HEK293 (cell line): Measurements from ENCODE around the gene TBL1X.

Source experiments
- CTCF ChIA-PET: fragments of 350-600 bp; formaldehyde crosslinking; extraction: SDS; loops from one replicate; lab custom pipeline; 2021; ENCODE audit warnings: antibody characterized with exemption; lab: Yijun Ruan, JAX
- POLR2A ChIA-PET: fragments of 300-600 bp; formaldehyde crosslinking; extraction: SDS; loops from one replicate; lab custom pipeline; 2020; ENCODE audit warnings: antibody characterized with exemption, inconsistent platforms; lab: Yijun Ruan, JAX
- H3K27ac ChIP-seq: fragments of 200-500 bp; sonication (Bioruptor generic); 2 replicates; pipeline ENCODE4 v1.5.1; 2014; ENCODE audit warnings: low read depth, low read length, control low read depth, inconsistent platforms; ENCODE audit errors: extremely low read depth
- H3K36me3 ChIP-seq, 2 experiments: fragments of 200-500 bp in 1 of 2; sonication (Bioruptor generic) in 1 of 2; 1 replicate in 1 of 2; 2 replicates in 1 of 2; pipeline ENCODE4 v1.5.1; 2014 to 2017; ENCODE audit warnings: inconsistent platforms in 2 of 2, low read length in 2 of 2; ENCODE audit not compliant: control insufficient read depth in 2 of 2, insufficient read depth in 1 of 2
- H3K4me1 ChIP-seq: fragments of 200-500 bp; sonication (Bioruptor generic); 2 replicates; pipeline ENCODE4 v1.5.1; 2014; ENCODE audit warnings: mild to moderate bottlenecking, low read length, inconsistent platforms; ENCODE audit not compliant: control insufficient read depth, insufficient read depth
- H3K4me3 ChIP-seq: 2 replicates; pipeline ENCODE4 v1.5.1; 2011; ENCODE audit warnings: low read depth, mild to moderate bottlenecking, control low read depth, low read length, moderate library complexity
- H3K9me3 ChIP-seq: fragments of 200-500 bp; sonication (Bioruptor generic); 2 replicates; pipeline ENCODE4 v1.5.1; 2014; ENCODE audit warnings: low read depth, low read length, inconsistent platforms; ENCODE audit not compliant: control insufficient read depth, insufficient read depth
- EGR2 ChIP-seq: fragments of 450-650 bp; formaldehyde crosslinking; IDR thresholded peaks from 2 replicates; pipeline ENCODE4 v1.5.1; 2016; ENCODE audit warnings: low read depth, missing biosample characterization, missing genetic modification characterization
- HIC1 ChIP-seq: fragments of 450-650 bp; formaldehyde crosslinking; IDR thresholded peaks from 2 replicates; pipeline ENCODE4 v1.5.1; 2016; ENCODE audit warnings: missing biosample characterization, missing genetic modification characterization
- HOXA7 ChIP-seq: sonication (generic); formaldehyde crosslinking; IDR thresholded peaks from 2 replicates; pipeline ENCODE4 v1.8.1; 2022; ENCODE audit warnings: missing genetic modification reagents, borderline replicate concordance
- KLF16 ChIP-seq: fragments of 450-650 bp; formaldehyde crosslinking; IDR thresholded peaks from 2 replicates; pipeline ENCODE4 v1.5.1; 2017; ENCODE audit warnings: missing biosample characterization, missing genetic modification characterization
- OVOL3 ChIP-seq: fragments of 450-650 bp; formaldehyde crosslinking; IDR thresholded peaks from 2 replicates; pipeline ENCODE4 v1.5.1; 2016; ENCODE audit warnings: missing biosample characterization, missing genetic modification characterization
- PRDM6 ChIP-seq: fragments of 450-650 bp; formaldehyde crosslinking; IDR thresholded peaks from 2 replicates; pipeline ENCODE4 v1.5.1; 2017; ENCODE audit warnings: missing biosample characterization, missing genetic modification characterization
- TSHZ1 ChIP-seq: fragments of 450-650 bp; formaldehyde crosslinking; IDR thresholded peaks from 2 replicates; pipeline ENCODE4 v1.5.1; 2016; ENCODE audit warnings: missing biosample characterization, missing genetic modification characterization, borderline replicate concordance
- WT1 ChIP-seq: fragments of 450-650 bp; formaldehyde crosslinking; IDR thresholded peaks from 2 replicates; pipeline ENCODE4 v1.5.1; 2016; ENCODE audit warnings: missing biosample characterization, missing genetic modification characterization
- ZBTB1 ChIP-seq: fragments of 450-650 bp; formaldehyde crosslinking; IDR thresholded peaks from 2 replicates; pipeline ENCODE4 v1.5.1; 2016; ENCODE audit warnings: missing biosample characterization, missing genetic modification characterization
- ZBTB17 ChIP-seq: fragments of 450-650 bp; formaldehyde crosslinking; IDR thresholded peaks from 2 replicates; pipeline ENCODE4 v1.5.1; 2016; ENCODE audit warnings: missing biosample characterization, missing genetic modification characterization
- ZBTB7A ChIP-seq: fragments of 450-650 bp; formaldehyde crosslinking; IDR thresholded peaks from 2 replicates; pipeline ENCODE4 v1.5.1; 2016; ENCODE audit warnings: low read depth, missing biosample characterization, missing genetic modification characterization
- ZNF132 ChIP-seq: fragments of 450-650 bp; formaldehyde crosslinking; IDR thresholded peaks from 2 replicates; pipeline ENCODE4 v1.5.1; 2017; ENCODE audit warnings: missing biosample characterization, missing genetic modification characterization, borderline replicate concordance
- ZNF266 ChIP-seq: fragments of 450-650 bp; formaldehyde crosslinking; IDR thresholded peaks from 2 replicates; pipeline ENCODE4 v1.5.1; 2016; ENCODE audit warnings: missing biosample characterization, missing genetic modification characterization, low read depth
- ZNF302 ChIP-seq: fragments of 450-650 bp; formaldehyde crosslinking; IDR thresholded peaks from 2 replicates; pipeline ENCODE4 v1.5.1; 2016; ENCODE audit warnings: missing biosample characterization, missing genetic modification characterization, low read depth
- ZNF335 ChIP-seq: fragments of 450-650 bp; formaldehyde crosslinking; conservative IDR thresholded peaks from 2 replicates; pipeline ENCODE4 v1.5.1; 2016; ENCODE audit warnings: missing biosample characterization, missing genetic modification characterization
- ZNF362 ChIP-seq: fragments of 450-650 bp; formaldehyde crosslinking; IDR thresholded peaks from 2 replicates; pipeline ENCODE4 v1.5.1; 2016; ENCODE audit warnings: missing biosample characterization, missing genetic modification characterization
- ZNF449 ChIP-seq: fragments of 450-650 bp; formaldehyde crosslinking; IDR thresholded peaks from 2 replicates; pipeline ENCODE4 v1.5.1; 2017; ENCODE audit warnings: missing biosample characterization, mild to moderate bottlenecking, missing genetic modification characterization, moderate library complexity
- ZNF48 ChIP-seq: fragments of 450-650 bp; formaldehyde crosslinking; IDR thresholded peaks from 2 replicates; pipeline ENCODE4 v1.5.1; 2016; ENCODE audit warnings: missing biosample characterization, missing genetic modification characterization
- ZNF530 ChIP-seq: fragments of 450-650 bp; formaldehyde crosslinking; IDR thresholded peaks from 2 replicates; pipeline ENCODE4 v1.5.1; 2016; ENCODE audit warnings: low read depth, missing biosample characterization, missing genetic modification characterization
- ZNF76 ChIP-seq: fragments of 450-650 bp; formaldehyde crosslinking; IDR thresholded peaks from 2 replicates; pipeline ENCODE4; 2016; ENCODE audit warnings: low read depth, missing biosample characterization, missing genetic modification characterization, borderline replicate concordance
- ZNF768 ChIP-seq: fragments of 450-650 bp; formaldehyde crosslinking; IDR thresholded peaks from 2 replicates; pipeline ENCODE4 v1.5.1; 2018; ENCODE audit warnings: missing biosample characterization, mild to moderate bottlenecking, missing genetic modification characterization
- ZNF792 ChIP-seq: fragments of 450-650 bp; formaldehyde crosslinking; IDR thresholded peaks from 2 replicates; pipeline ENCODE4 v1.5.1; 2016; ENCODE audit warnings: missing biosample characterization, missing genetic modification characterization
- ZNF843 ChIP-seq: fragments of 450-650 bp; formaldehyde crosslinking; IDR thresholded peaks from 2 replicates; pipeline ENCODE4 v1.5.1; 2016; ENCODE audit warnings: missing biosample characterization, missing genetic modification characterization
- ZXDB ChIP-seq: fragments of 450-650 bp; formaldehyde crosslinking; IDR thresholded peaks from 2 replicates; pipeline ENCODE4 v1.5.1; 2016; ENCODE audit warnings: missing biosample characterization, missing genetic modification characterization

TBL1X gene

GRCh38 chrX:9442056-9442455, 22.8 kb upstream of the TBL1X start:
- POLR2A ChIA-PET, result no interaction called here
- Histone ChIP-seq H3K4me1 (no peaks in the 10 kb centered on the region), H3K27ac (no peak overlapping the region), H3K36me3 (no peaks in the 10 kb centered on the region), H3K9me3 (no peaks in the 10 kb centered on the region), H3K4me3 (no peak overlapping the region)
- CTCF ChIA-PET, result no interaction called here
- TF ChIP-seq HOXA7 (CRISPR knock-in tag) (no peak), EGR2 (tag by site-specific recombination) (no peak), ZNF76 (tag by site-specific recombination) (no peak), ZNF768 (tag by site-specific recombination) (no peak), ZNF266 (tag by site-specific recombination) (no peak), KLF16 (no peak)

GRCh38 chrX:9443327-9443726, 21.5 kb upstream of the TBL1X start:
- ChIA-PET POLR2A (no interaction called here), CTCF (no interaction called here)
- H3K27ac ChIP-seq, result no peak overlapping the region
- H3K4me3 ChIP-seq, result no peak overlapping the region
- H3K4me1 ChIP-seq, result no peaks in the 10 kb centered on the region
- H3K9me3 ChIP-seq, result no peaks in the 10 kb centered on the region
- no peaks in the 10 kb centered on the region for H3K36me3 ChIP-seq
- TF ChIP-seq ZXDB (tag by site-specific recombination) (no peak), ZNF792 (no peak), ZNF843 (tag by site-specific recombination) (no peak), ZNF132 (no peak)

- Histone ChIP-seq H3K36me3 (no peaks in the 10 kb centered on the region), H3K4me1 (no peaks in the 10 kb centered on the region), H3K4me3 (no peak overlapping the region), H3K27ac (no peak overlapping the region), H3K9me3 (no peaks in the 10 kb centered on the region)
- POLR2A ChIA-PET, result no interaction called here
- CTCF ChIA-PET, result no interaction called here
- TF ChIP-seq ZNF302 (tag by site-specific recombination) (no peak), ZBTB7A (tag by site-specific recombination) (no peak), ZNF362 (tag by site-specific recombination) (no peak), ZNF843 (tag by site-specific recombination) (no peak), ZNF530 (tag by site-specific recombination) (no peak), ZNF449 (tag by site-specific recombination) (no peak), ZBTB17 (tag by site-specific recombination) (no peak), ZNF335 (tag by site-specific recombination) (no peak), PRDM6 (tag by site-specific recombination) (no peak), ZBTB1 (tag by site-specific recombination) (no peak), TSHZ1 (tag by site-specific recombination) (no peak), HIC1 (tag by site-specific recombination) (no peak), WT1 (tag by site-specific recombination) (no peak), ZNF48 (no peak), OVOL3 (tag by site-specific recombination) (no peak)
Measured at GRCh38 chrX:9447906-9448305, 17.0 kb upstream of the TBL1X start.
